Spleen (tissue), 11 donors: ENCODE results near the gene RAB24. TPM values are rescaled to one million over a fixed set of nuclear protein-coding genes. Genes with fewer than 3 reads are reported as not detected.
A peak's percentile ranks its signal among the peaks of the same experiment; 100 is the strongest.

Source experiments
- DNase-seq: peaks from one replicate; pipeline ENCODE4 v3.0.0-alpha.2; 2020
- H3K27ac ChIP-seq, 8 donors: fragments of 200-600 bp; sonication (generic) in 7 of 8; 1 replicate in 4 of 8; 2 replicates in 4 of 8; pipeline versions ENCODE4 v1.5.0 to v1.8.0; 2016 to 2021; ENCODE audit warnings: inconsistent platforms in 4 of 8, mild to moderate bottlenecking in 4 of 8, moderate library complexity in 1 of 8
- H3K27me3 ChIP-seq, 7 donors: fragments of 200-600 bp; sonication (generic) in 6 of 7; replicated peaks in 1 of 7; 1 replicate in 4 of 7; 2 replicates in 3 of 7; pipeline versions ENCODE4 v1.5.0 to v1.8.0; 2016 to 2021; ENCODE audit warnings: inconsistent platforms in 3 of 7, mild to moderate bottlenecking in 1 of 7
- H3K36me3 ChIP-seq, 6 donors: fragments of 200-600 bp; sonication (generic) in 5 of 6; 1 replicate in 4 of 6; 2 replicates in 2 of 6; pipeline versions ENCODE4 v1.5.0 to v1.8.0; 2016 to 2021; ENCODE audit warnings: inconsistent platforms in 2 of 6
- H3K4me1 ChIP-seq, 6 donors: fragments of 200-600 bp; sonication (generic) in 5 of 6; 1 replicate in 3 of 6; 2 replicates in 3 of 6; pipeline versions ENCODE4 v1.5.0 to v1.8.0; 2016 to 2021; ENCODE audit warnings: inconsistent platforms in 3 of 6
- H3K4me3 ChIP-seq, 8 donors: fragments of 200-600 bp; sonication (generic) in 7 of 8; 1 replicate in 4 of 8; 2 replicates in 4 of 8; pipeline versions ENCODE4 v1.5.0 to v1.8.0; 2016 to 2021; ENCODE audit warnings: inconsistent platforms in 4 of 8, mild to moderate bottlenecking in 4 of 8, moderate library complexity in 2 of 8
- H3K9me3 ChIP-seq, 8 donors: fragments of 200-600 bp; sonication (generic) in 7 of 8; 1 replicate in 4 of 8; 2 replicates in 4 of 8; pipeline versions ENCODE4 v1.5.0 to v1.8.0; 2016 to 2021; ENCODE audit warnings: inconsistent platforms in 4 of 8
- CTCF ChIP-seq, 11 experiments: fragments of 200-600 bp in 7 of 11; fragments of 450-650 bp in 4 of 11; sonication (generic) in 4 of 11; IDR thresholded peaks in 8 of 11; conservative IDR thresholded peaks in 3 of 11; 1 replicate in 7 of 11; 2 replicates in 4 of 11; pipeline versions ENCODE4 v1.4.0 to v1.8.0; 2016 to 2021; ENCODE audit warnings: antibody characterized with exemption in 11 of 11, inconsistent platforms in 4 of 11, mild to moderate bottlenecking in 1 of 11
- POLR2A ChIP-seq, 3 donors: fragments of 450-650 bp; IDR thresholded peaks; one replicate each; pipeline ENCODE4 v1.5.1; 2017; ENCODE audit warnings: antibody characterized with exemption in 3 of 3, mild to moderate bottlenecking in 1 of 3
- POLR2AphosphoS5 ChIP-seq, 3 donors: sonication (generic); formaldehyde crosslinking; IDR thresholded peaks; one replicate each; pipeline ENCODE4 v1.5.1; 2017; ENCODE audit warnings: antibody characterized with exemption in 3 of 3
- WGBS, 5 donors: extraction: QIAGEN DNeasy Blood & Tissue Kit in 3 of 5; methylation state at CpG; one replicate each; pipeline versions ENCODE4 v1.1.5 to v1.1.7; 2013 to 2018; 5-methylcytosine and 5-hydroxymethylcytosine counted together
- intact Hi-C: fragments of 100-400 bp; cut with DNase I; formaldehyde crosslinking; loops from one replicate; pipeline ENCODE4 v1.15.0; 2023; ENCODE audit warnings: low total_unique reads
- polyA plus RNA-seq, 3 donors: library from polyadenylated mRNA; stranded (reverse); fragments of 200-250 nt; gene quantifications; one replicate each; pipeline ENCODE4 v1.2.1, GENCODE V29; 2013
- total RNA-seq, 7 donors: library from RNA; depleted of rRNA in 3 of 7; stranded (reverse); fragments of >200 nt in 3 of 7; fragmentation: NEBNext Ultra II Directional in 4 of 7; extraction: Animal tissue kit (Norgen Biotek cat#: 25700) in 4 of 7; gene quantifications; one replicate each; pipeline versions ENCODE4 v1.1.0 to v1.2.1, GENCODE V29; 2016 to 2021
- donor health status: healthy with polysubstance abuse.
- donor health status: DM: no; HTN: no; CAD: no; lungs with moderate emphysema.
- donor health status: DM: no; HTN: no; CAD: no.
- donor health status: Bipolar disorder and iron deficiency.
- donor health status: healthy.
- donor health status: DM: no; HTN: no; CAD: no.
- donor health status: DM: yes; HTN: yes; CAD: no.

RAB24 gene
- total and polyA plus RNA-seq, 10 donors, result 52.1 to 181 (median 83.7) TPM

- 12 to 17% (median 16%) methylated on average over 19 of the region's 19 CpGs for WGBS, 5 donors
- intact Hi-C loops, result no loop called here
- Histone ChIP-seq H3K27ac (peak overlapping the region; percentile 91 to 97 (median 95)), H3K9me3 (peaks cover 0 to 5% (median 0%) of the 10 kb centered on the region in 8 donors), H3K27me3 (no peaks in the 10 kb centered on the region), H3K4me3 (peak overlapping the region; percentile 83 to 100 (median 94)), H3K4me1 (peaks cover 33 to 96% (median 62%) of the 10 kb centered on the region in 6 donors), H3K36me3 (peaks cover 0 to 45% (median 23%) of the 10 kb centered on the region in 6 donors)
- TF ChIP-seq POLR2AphosphoS5 (IDR thresholded peaks at IDR 0.05), result no peak
- no peak for TF ChIP-seq CTCF (IDR thresholded peaks at IDR 0.05 in 8 of 11, conservative IDR thresholded peaks at IDR 0.05 in 3 of 11)
- TF ChIP-seq POLR2A (IDR thresholded peaks at IDR 0.05), result no peak
- DNase-seq, result no peak
Measured at GRCh38 chr5:177350776-177351391, 47.4 kb upstream of the RAB24 start.

GRCh38 chr5:177349762-177350161 lies 46.2 kb upstream of the RAB24 start:
- 75 to 86% (median 83%) methylated on average over 5 of the region's 5 CpGs for WGBS, 5 donors
- Histone ChIP-seq H3K4me1 (peaks cover 33 to 96% (median 66%) of the 10 kb centered on the region in 6 donors), H3K36me3 (peaks cover 0 to 56% (median 32%) of the 10 kb centered on the region in 6 donors), H3K27ac (no peak overlapping the region), H3K9me3 (no peaks in the 10 kb centered on the region), H3K4me3 (peak overlapping the region in 6 of 8 donors; percentile 83 to 100 (median 94)), H3K27me3 (no peaks in the 10 kb centered on the region)
- TF ChIP-seq CTCF (IDR thresholded peaks at IDR 0.05 in 8 of 11, conservative IDR thresholded peaks at IDR 0.05 in 3 of 11) (no peak), POLR2A (IDR thresholded peaks at IDR 0.05) (no peak), POLR2AphosphoS5 (IDR thresholded peaks at IDR 0.05) (no peak)
- no peak for DNase-seq
- intact Hi-C loops, result no loop called here

- Histone ChIP-seq H3K4me3 (peak overlapping the region in 1 of 8 donors; percentile 83), H3K36me3 (peaks cover 0 to 61% (median 33%) of the 10 kb centered on the region in 6 donors), H3K27ac (no peak overlapping the region), H3K4me1 (peaks cover 33 to 96% (median 65%) of the 10 kb centered on the region in 6 donors), H3K27me3 (no peaks in the 10 kb centered on the region), H3K9me3 (no peaks in the 10 kb centered on the region)
- intact Hi-C loops, result no loop called here
- no peak for TF ChIP-seq POLR2A (IDR thresholded peaks at IDR 0.05)
- TF ChIP-seq POLR2AphosphoS5 (IDR thresholded peaks at IDR 0.05), result no peak
- TF ChIP-seq CTCF (IDR thresholded peaks at IDR 0.05 in 8 of 11, conservative IDR thresholded peaks at IDR 0.05 in 3 of 11), result no peak
- 60 to 77% (median 71%) methylated on average over 3 of the region's 3 CpGs for WGBS, 5 donors
- no peak for DNase-seq
Measured at GRCh38 chr5:177349362-177349647, 45.8 kb upstream of the RAB24 start.

GRCh38 chr5:177347699-177348098 lies 44.2 kb upstream of the RAB24 start:
- no peaks in the 10 kb centered on the region for H3K27me3 ChIP-seq
- H3K4me1 ChIP-seq, result peaks cover 33 to 96% (median 60%) of the 10 kb centered on the region in 6 donors
- H3K4me3 ChIP-seq, result no peak overlapping the region
- intact Hi-C loops, result no loop called here
- H3K36me3 ChIP-seq, result peaks cover 0 to 77% (median 40%) of the 10 kb centered on the region in 6 donors
- no peaks in the 10 kb centered on the region for H3K9me3 ChIP-seq
- H3K27ac ChIP-seq, result no peak overlapping the region
- TF ChIP-seq CTCF (IDR thresholded peaks at IDR 0.05 in 8 of 11, conservative IDR thresholded peaks at IDR 0.05 in 3 of 11) (no peak), POLR2A (IDR thresholded peaks at IDR 0.05) (no peak)
- 88 to 98% (median 90%) methylated on average over 4 of the region's 4 CpGs for WGBS, 5 donors
- DNase-seq, result peak; percentile 4
